Measurements from ENCODE around the gene ZBTB7C. TPM values are rescaled to one million over a fixed set of nuclear protein-coding genes. Genes with fewer than 3 reads are reported as not detected.

Gene ZBTB7C
- total RNA-seq, 1 donor from 2014 or later: 0.11 TPM

DNA sequence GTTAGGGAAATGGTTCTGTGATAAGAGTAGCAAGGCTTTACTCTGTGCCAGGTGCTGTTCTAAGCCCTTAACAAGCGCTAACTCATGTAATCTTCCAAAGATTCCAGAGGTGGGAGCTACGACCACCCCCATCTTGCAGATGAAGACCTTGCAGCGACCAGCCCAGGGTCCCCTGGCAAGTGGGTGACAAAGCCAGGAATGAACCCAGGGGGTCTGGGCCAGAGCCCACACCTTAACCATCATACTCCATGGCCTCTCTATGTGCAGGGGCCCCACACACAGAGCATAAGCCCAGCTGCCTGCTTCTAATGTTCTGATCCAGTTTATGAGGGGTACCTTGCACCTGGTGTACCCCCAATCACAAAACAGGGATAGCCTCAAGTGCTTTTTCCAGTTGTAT is 105.3 kb downstream of the ZBTB7C start:
- TF ChIP-seq, protein P1, sequence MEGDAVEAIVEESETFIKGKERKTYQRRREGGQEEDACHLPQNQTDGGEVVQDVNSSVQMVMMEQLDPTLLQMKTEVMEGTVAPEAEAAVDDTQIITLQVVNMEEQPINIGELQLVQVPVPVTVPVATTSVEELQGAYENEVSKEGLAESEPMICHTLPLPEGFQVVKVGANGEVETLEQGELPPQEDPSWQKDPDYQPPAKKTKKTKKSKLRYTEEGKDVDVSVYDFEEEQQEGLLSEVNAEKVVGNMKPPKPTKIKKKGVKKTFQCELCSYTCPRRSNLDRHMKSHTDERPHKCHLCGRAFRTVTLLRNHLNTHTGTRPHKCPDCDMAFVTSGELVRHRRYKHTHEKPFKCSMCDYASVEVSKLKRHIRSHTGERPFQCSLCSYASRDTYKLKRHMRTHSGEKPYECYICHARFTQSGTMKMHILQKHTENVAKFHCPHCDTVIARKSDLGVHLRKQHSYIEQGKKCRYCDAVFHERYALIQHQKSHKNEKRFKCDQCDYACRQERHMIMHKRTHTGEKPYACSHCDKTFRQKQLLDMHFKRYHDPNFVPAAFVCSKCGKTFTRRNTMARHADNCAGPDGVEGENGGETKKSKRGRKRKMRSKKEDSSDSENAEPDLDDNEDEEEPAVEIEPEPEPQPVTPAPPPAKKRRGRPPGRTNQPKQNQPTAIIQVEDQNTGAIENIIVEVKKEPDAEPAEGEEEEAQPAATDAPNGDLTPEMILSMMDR (IDR thresholded peaks at IDR 0.05): no peak
- DNase-seq (ENCODE audit: extremely low spot score, unreplicated experiment): no peak
- no peaks in the 10 kb centered on the region for H3K36me3 Mint-ChIP-seq (ENCODE audit: unreplicated experiment)
- H3K4me3 Mint-ChIP-seq (ENCODE audit: unreplicated experiment): no peak overlapping the region
- H3K4me1 Mint-ChIP-seq (ENCODE audit: unreplicated experiment): peaks cover 6% of the 10 kb centered on the region
- peaks cover 4% of the 10 kb centered on the region for H3K27me3 Mint-ChIP-seq (ENCODE audit: unreplicated experiment)
- no peak overlapping the region for H3K27ac Mint-ChIP-seq (ENCODE audit: unreplicated experiment)
- no peaks in the 10 kb centered on the region for H3K9me3 Mint-ChIP-seq (ENCODE audit: unreplicated experiment)

DNA sequence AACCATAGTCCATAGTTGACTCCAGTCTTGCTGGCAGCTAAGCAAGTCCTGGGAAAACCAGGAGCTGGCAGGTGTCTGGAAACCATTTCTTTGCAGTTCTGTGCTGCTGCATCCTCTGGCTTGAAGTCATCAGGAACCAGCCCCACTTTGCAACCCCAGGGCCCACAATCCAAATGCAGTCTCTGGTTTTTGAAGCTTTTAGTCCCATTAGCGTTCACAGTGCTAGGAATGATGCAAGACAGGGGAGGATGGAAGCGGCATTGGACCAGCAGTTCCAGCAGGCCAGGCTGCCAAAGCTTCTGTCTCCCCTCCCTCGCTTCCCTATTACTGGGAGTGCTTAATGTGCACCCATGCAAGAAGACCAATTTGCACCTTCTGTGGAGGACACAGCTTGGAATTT is 106.4 kb downstream of the ZBTB7C start:
- no peak for DNase-seq (ENCODE audit: extremely low spot score, unreplicated experiment)
- Mint-ChIP-seq H3K36me3 (ENCODE audit: unreplicated experiment) (no peaks in the 10 kb centered on the region), H3K27me3 (ENCODE audit: unreplicated experiment) (peaks cover 4% of the 10 kb centered on the region), H3K4me1 (ENCODE audit: unreplicated experiment) (peaks cover 6% of the 10 kb centered on the region), H3K4me3 (ENCODE audit: unreplicated experiment) (no peak overlapping the region), H3K9me3 (ENCODE audit: unreplicated experiment) (no peaks in the 10 kb centered on the region), H3K27ac (ENCODE audit: unreplicated experiment) (no peak overlapping the region)
- TF ChIP-seq, protein P1 (IDR thresholded peaks at IDR 0.05): no peak

DNA sequence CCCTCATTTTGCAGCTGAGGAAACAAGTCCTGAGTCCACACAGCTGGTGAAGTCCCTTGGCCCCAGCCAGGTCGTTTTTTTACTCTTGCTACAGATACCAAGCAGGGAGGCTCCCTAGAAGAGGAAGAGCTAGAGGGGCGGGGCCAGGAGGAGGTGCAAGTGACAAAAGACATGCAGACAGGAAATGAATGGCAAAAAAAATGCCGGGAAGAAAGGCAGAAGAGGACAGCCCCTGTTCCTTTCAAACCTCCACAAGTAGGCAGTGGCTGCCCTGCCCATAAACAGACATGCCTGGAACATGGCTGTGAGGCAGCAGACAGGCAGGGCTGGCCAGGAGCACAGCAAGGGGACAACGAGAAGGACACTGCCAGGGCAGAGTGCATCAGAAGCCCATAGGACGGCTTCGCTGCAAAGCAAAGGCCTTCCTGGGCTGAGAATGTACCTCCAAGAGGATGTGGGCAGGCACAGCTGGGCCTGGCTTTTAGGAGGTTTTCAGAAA is 108.7 kb downstream of the ZBTB7C start:
- H3K4me1 Mint-ChIP-seq (ENCODE audit: unreplicated experiment): peaks cover 6% of the 10 kb centered on the region
- no peak overlapping the region for H3K4me3 Mint-ChIP-seq (ENCODE audit: unreplicated experiment)
- no peaks in the 10 kb centered on the region for H3K9me3 Mint-ChIP-seq (ENCODE audit: unreplicated experiment)
- TF ChIP-seq, protein P1 (IDR thresholded peaks at IDR 0.05): no peak
- DNase-seq (ENCODE audit: extremely low spot score, unreplicated experiment): no peak
- H3K27ac Mint-ChIP-seq (ENCODE audit: unreplicated experiment): no peak overlapping the region
- no peaks in the 10 kb centered on the region for H3K36me3 Mint-ChIP-seq (ENCODE audit: unreplicated experiment)
- peaks cover 4% of the 10 kb centered on the region for H3K27me3 Mint-ChIP-seq (ENCODE audit: unreplicated experiment)

DNA sequence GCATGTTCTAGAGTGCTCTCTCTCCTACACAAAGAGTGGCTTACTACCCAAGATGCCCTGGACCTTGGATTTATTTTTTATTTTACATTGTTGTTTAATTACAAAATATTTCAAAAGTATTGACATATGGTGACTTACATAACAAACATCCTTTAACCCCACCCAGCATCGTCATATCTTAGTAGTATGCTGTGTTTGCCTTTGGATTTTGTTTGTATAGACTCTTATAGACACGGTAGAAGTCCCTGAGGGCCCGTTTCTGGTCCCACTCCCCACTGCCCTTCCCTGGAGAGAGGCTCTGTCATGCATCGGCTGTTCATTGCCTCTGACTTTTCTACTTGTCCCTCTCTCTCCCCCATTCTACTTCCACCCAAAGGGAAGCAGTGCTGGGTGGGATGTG is 112.0 kb downstream of the ZBTB7C start:
- Mint-ChIP-seq H3K4me3 (ENCODE audit: unreplicated experiment) (no peak overlapping the region), H3K36me3 (ENCODE audit: unreplicated experiment) (no peaks in the 10 kb centered on the region), H3K27me3 (ENCODE audit: unreplicated experiment) (peaks cover 4% of the 10 kb centered on the region), H3K4me1 (ENCODE audit: unreplicated experiment) (peaks cover 10% of the 10 kb centered on the region), H3K9me3 (ENCODE audit: unreplicated experiment) (no peaks in the 10 kb centered on the region), H3K27ac (ENCODE audit: unreplicated experiment) (no peak overlapping the region)
- DNase-seq (ENCODE audit: extremely low spot score, unreplicated experiment): no peak
- TF ChIP-seq, protein P1 (IDR thresholded peaks at IDR 0.05): no peak

DNA sequence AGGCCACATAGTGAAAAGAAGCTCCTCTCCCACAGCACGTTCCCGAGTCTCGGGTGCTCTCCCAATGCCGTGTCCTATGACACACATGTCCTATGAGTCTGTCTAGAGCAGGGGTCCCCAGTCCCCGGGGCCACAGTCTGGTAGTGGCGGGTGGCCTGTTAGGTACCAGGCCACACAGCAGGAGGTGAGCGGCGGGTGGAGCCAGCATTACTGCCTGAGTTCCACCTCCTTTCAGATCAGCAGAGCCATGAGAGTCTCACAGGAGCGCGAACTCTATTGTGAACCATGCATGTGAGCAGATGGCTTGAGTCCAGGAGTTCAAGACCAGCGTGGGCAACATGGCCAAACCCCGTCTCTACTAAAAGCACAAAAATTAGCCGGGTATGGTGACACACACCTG is 112.6 kb downstream of the ZBTB7C start:
- Mint-ChIP-seq H3K9me3 (ENCODE audit: unreplicated experiment) (no peaks in the 10 kb centered on the region), H3K36me3 (ENCODE audit: unreplicated experiment) (no peaks in the 10 kb centered on the region), H3K27ac (ENCODE audit: unreplicated experiment) (no peak overlapping the region), H3K4me3 (ENCODE audit: unreplicated experiment) (no peak overlapping the region), H3K4me1 (ENCODE audit: unreplicated experiment) (peaks cover 10% of the 10 kb centered on the region), H3K27me3 (ENCODE audit: unreplicated experiment) (peaks cover 4% of the 10 kb centered on the region)
- TF ChIP-seq, protein P1 (IDR thresholded peaks at IDR 0.05): no peak
- no peak for DNase-seq (ENCODE audit: extremely low spot score, unreplicated experiment)

All from osteocyte (in vitro differentiated cells).